ENCODE measurements around the gene NDUFS2. TPM values are rescaled to one million over a fixed set of nuclear protein-coding genes. Genes with fewer than 3 reads are reported as not detected.

NDUFS2 gene
- total RNA-seq: 100 to 1,000 TPM; 126 to 130 TPM

GRCh38 chr1:161201836-161202712 is at the start of gene NDUFS2:
Gene NDUFS2, plus strand, starts transcription at chr1:161202367. Its CDS starts 19 bp downstream, at chr1:161202386.
- CTCF ChIA-PET: interaction anchor here (0.6 to 13.3 kb wide), 11 partner anchors 9 to 394 kb away, joined by 3 to 196 read pairs (median 5); partner anchors contain the start of genes APOA2, PPOX, TOMM40L and UFC1
- Mint-ChIP-seq H3K27me3 (ENCODE audit: low read depth) (no peaks in the 10 kb centered on the region), H3K27ac (peak within 1 kb of the TSS; percentile 89), H3K9me3 (no peaks in the 10 kb centered on the region), H3K36me3 (ENCODE audit: low read depth) (peaks cover 30% of the 10 kb centered on the region), H3K4me1 (ENCODE audit: low read depth) (peaks cover 75% of the 10 kb centered on the region), H3K4me3 (peak within 1 kb of the TSS; percentile 92)
- peak; percentile 99 for DNase-seq
- intact Hi-C loops (cut with micrococcal nuclease): loop anchor here (1.0 to 2.0 kb wide), 6 partner anchors 17 to 157 kb away; partner anchors contain the start of genes DEDD, PPOX, USF1 and USP21

DNA sequence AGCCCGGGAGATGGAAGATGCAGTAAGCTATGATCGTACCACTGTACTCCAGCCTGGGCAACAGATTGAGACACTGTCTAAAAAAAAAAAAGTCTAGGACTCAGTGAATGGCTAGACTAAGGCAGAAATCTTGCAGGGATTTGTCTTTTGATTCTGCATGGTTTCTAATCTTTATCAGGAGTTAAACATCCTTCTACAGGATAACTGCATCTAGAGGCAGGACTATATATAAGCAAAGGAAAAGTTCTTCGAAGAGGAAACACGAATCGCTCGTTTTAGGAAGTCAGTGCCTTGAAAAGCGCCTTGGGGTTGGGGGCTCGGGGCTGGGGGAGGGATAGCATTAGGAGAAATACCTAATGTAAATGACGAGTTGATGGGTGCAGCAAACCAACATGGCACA is 49.0 kb upstream of the NDUFS2 start:
- peak overlapping the region; percentile 95 for H3K4me3 Mint-ChIP-seq
- intact Hi-C loops (cut with micrococcal nuclease): loop anchor here (1.0 kb wide), 5 partner anchors 21 to 107 kb away; partner anchors contain the start of gene DEDD
- H3K27me3 Mint-ChIP-seq (ENCODE audit: low read depth): no peaks in the 10 kb centered on the region
- peaks cover 16% of the 10 kb centered on the region for H3K4me1 Mint-ChIP-seq (ENCODE audit: low read depth)
- H3K27ac Mint-ChIP-seq: peak overlapping the region; percentile 81
- CTCF ChIA-PET: interaction anchor here (1.3 to 2.5 kb wide), 3 partner anchors 12 to 49 kb away, joined by 3 to 22 read pairs (median 3); partner anchors contain the start of genes NDUFS2 and PPOX
- DNase-seq: no peak
- H3K9me3 Mint-ChIP-seq: no peaks in the 10 kb centered on the region
- H3K36me3 Mint-ChIP-seq (ENCODE audit: low read depth): peaks cover 3% of the 10 kb centered on the region

DNA sequence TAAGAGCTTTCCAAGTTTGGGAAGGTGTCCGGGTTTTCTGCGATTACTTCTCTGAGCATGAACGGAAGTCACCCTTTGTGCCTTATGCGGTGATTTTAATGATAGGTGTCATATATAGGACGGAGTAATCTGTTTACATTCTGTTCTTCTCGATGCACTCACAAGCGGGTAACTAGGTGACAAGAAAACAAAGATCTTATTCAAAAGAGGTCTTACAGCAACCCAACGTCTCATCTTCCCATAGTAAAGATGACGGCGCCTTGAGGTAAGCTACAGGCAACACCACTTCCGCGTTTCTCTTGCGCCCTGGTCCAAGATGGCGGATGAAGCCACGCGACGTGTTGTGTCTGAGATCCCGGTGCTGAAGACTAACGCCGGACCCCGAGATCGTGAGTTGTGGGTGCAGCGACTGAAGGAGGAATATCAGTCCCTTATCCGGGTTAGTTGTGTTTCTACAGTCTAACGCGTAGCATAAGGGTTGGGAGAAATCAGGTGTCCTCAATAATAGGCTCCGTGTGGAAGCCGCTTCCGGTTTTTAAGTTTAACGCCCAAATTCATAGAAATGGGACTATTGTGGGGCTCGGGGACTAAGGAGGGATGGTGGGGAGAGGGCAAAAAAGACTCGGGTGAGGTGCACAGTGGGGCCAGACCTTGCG is 48.4 kb upstream of the NDUFS2 start, which contains the start of gene UFC1:
TSS of gene UFC1 (plus strand) at position 297 of the 656 bp plus-strand sequence. CDS start at position 317, 20 bp downstream.
- peak; percentile 88 for DNase-seq
- H3K27me3 Mint-ChIP-seq (ENCODE audit: low read depth): no peaks in the 10 kb centered on the region
- H3K36me3 Mint-ChIP-seq (ENCODE audit: low read depth): peaks cover 3% of the 10 kb centered on the region
- H3K4me3 Mint-ChIP-seq: peak within 1 kb of the TSS; percentile 95
- peaks cover 22% of the 10 kb centered on the region for H3K4me1 Mint-ChIP-seq (ENCODE audit: low read depth)
- intact Hi-C loops (cut with micrococcal nuclease): loop anchor here (1.0 kb wide), 5 partner anchors 22 to 108 kb away; partner anchors contain the start of gene DEDD
- peak within 1 kb of the TSS; percentile 99 for H3K27ac Mint-ChIP-seq
- H3K9me3 Mint-ChIP-seq: no peaks in the 10 kb centered on the region
- CTCF ChIA-PET: interaction anchor here (1.3 to 2.5 kb wide), 2 partner anchors 12 to 49 kb away, joined by 3 to 22 read pairs; partner anchors contain the start of genes NDUFS2 and PPOX

DNA sequence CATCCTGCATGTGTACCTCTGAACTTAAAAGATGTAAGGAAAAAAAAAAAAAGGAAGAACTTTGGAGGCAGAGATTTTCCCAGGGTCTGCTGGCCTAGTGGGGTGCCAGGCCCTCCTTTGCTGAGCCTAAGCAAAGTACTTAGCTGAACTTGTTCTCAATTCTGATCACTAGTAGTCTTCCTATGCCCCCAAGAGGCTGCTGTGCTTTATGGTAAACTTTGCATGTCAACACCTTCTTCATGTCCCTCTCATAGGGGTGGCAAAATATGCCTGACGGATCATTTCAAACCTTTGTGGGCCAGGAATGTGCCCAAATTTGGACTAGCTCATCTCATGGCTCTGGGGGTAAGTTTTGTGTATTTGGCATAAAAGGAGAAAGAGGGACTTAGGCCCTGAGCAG is 44.3 kb upstream of the NDUFS2 start:
- Mint-ChIP-seq H3K9me3 (no peaks in the 10 kb centered on the region), H3K27me3 (ENCODE audit: low read depth) (no peaks in the 10 kb centered on the region), H3K27ac (peak overlapping the region; percentile 2), H3K4me1 (ENCODE audit: low read depth) (peaks cover 54% of the 10 kb centered on the region), H3K36me3 (ENCODE audit: low read depth) (peaks cover 14% of the 10 kb centered on the region), H3K4me3 (peak overlapping the region; percentile 5)
- CTCF ChIA-PET: interaction anchor here (0.7 to 2.5 kb wide), 4 partner anchors 9 to 25 kb away, joined by 3 to 19 read pairs (median 4); partner anchors contain the start of gene PPOX
- DNase-seq: no peak
- intact Hi-C loops (cut with micrococcal nuclease): loop anchor here (2.0 kb wide), 3 partner anchors 19 to 89 kb away; partner anchors contain the start of genes ARHGAP30, B4GALT3 and NDUFS2

DNA sequence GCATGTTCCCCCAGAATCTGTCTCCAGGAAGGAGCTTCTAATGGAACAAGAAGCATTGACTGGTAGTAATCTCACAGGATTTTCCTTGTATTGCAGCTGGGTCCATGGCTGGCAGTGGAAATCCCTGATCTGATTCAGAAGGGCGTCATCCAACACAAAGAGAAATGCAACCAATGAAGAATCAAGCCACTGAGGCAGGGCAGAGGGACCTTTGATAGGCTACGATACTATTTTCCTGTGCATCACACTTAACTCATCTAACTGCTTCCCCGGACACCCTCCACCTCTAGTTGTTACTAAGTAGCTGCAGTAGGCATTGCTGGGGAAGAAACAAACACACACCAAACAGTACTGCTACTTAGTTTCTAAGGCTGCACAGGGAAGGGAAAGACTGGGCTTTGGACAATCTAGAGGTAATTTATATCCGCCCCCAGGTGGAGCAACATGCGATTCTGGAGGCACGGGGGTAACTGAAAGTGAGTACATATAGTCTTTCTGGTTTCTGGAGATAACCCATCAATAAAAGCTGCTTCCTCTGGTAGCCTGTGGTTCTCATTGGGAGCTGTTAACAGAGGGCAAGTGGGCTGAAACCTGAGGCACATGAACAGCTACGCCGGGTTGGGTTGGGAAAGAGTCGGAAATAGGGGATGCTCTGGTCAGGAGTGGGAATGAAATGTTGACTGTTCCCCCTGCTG is 43.7 kb upstream of the NDUFS2 start:
- peaks cover 18% of the 10 kb centered on the region for H3K36me3 Mint-ChIP-seq (ENCODE audit: low read depth)
- peaks cover 57% of the 10 kb centered on the region for H3K4me1 Mint-ChIP-seq (ENCODE audit: low read depth)
- no peak overlapping the region for H3K27ac Mint-ChIP-seq
- H3K4me3 Mint-ChIP-seq: peak overlapping the region; percentile 82
- CTCF ChIA-PET: interaction anchor here (0.7 to 2.5 kb wide), 5 partner anchors 8 to 63 kb away, joined by 3 to 19 read pairs (median 3); partner anchors contain the start of gene PPOX
- H3K27me3 Mint-ChIP-seq (ENCODE audit: low read depth): no peaks in the 10 kb centered on the region
- intact Hi-C loops (cut with micrococcal nuclease): loop anchor here (2.0 kb wide), 3 partner anchors 18 to 90 kb away; partner anchors contain the start of genes ARHGAP30, B4GALT3 and NDUFS2
- H3K9me3 Mint-ChIP-seq: no peaks in the 10 kb centered on the region
- no peak for DNase-seq

DNA sequence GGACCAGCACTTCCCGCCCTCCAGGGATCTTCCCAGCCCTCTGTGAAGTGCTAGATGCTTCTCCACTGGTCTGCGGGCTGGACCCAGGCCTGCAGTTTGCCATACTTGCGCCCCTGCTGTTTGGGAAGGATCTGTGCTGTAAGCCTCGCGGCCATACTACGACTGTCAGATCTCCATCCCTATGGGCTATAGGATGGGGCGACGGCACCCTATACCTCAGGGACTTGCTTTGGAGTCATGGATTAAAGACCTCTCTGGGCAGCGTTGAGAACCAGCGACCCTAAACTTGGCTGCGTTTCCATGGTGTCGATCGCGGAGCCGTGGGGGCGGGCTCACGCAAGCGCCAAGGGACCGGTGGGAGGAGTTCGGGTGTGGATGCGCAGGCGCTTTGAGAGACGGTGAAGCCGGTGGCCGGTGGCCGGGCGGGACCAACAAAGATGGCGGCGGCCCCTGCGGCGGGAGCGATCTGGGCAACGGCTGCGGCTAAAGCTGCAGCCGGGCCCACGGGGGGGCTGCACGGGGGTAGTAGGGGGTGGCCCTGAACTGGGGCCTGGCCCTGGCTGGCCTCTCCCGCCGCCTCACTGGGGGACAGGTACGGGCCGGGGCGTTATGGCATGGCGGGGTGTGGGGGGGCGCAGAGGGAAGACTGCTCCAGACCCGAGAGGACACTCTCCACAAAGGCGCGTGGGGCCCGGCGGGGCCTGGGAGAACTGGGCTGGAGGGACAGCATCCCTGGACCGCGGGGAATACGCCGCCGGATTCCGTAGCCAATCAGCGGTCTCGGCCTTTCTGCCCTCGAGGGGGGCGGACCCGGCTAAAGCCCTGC is 42.9 kb upstream of the NDUFS2 start, which contains the start of gene USP21:
TSS of gene USP21 (plus strand) at position 414 of the 826 bp plus-strand sequence. CDS start 1,141 bp downstream, outside the sequence.
- Mint-ChIP-seq H3K4me1 (ENCODE audit: low read depth) (peaks cover 58% of the 10 kb centered on the region), H3K27me3 (ENCODE audit: low read depth) (no peaks in the 10 kb centered on the region), H3K36me3 (ENCODE audit: low read depth) (peaks cover 20% of the 10 kb centered on the region), H3K9me3 (no peaks in the 10 kb centered on the region), H3K27ac (peak within 1 kb of the TSS; percentile 86), H3K4me3 (peak within 1 kb of the TSS; percentile 82)
- DNase-seq: peak; percentile 94
- CTCF ChIA-PET: interaction anchor here (1.1 to 2.5 kb wide), 2 partner anchors 7 to 22 kb away, joined by 3 to 19 read pairs; partner anchors contain the start of gene PPOX
- intact Hi-C loops (cut with micrococcal nuclease): loop anchor here (2.0 kb wide), 3 partner anchors 18 to 90 kb away; partner anchors contain the start of genes ARHGAP30, B4GALT3 and NDUFS2

DNA sequence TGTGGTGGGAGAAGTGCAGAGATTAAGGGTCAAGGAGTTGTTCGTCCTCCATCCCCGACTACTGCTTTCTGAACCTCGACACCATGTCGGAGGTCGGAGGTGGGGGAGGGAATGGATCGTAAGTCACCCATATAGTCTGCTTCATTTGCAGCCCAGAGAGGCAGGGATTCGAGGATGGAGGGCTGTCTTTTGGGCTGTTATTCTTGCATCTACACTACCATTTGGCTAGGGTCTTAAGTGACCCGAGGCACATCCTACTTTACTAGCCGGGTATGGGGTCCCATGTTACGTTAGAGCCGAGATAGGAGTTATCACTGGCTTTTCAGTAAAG is 42.3 kb upstream of the NDUFS2 start:
- H3K4me3 Mint-ChIP-seq: peak overlapping the region; percentile 82
- no peaks in the 10 kb centered on the region for H3K27me3 Mint-ChIP-seq (ENCODE audit: low read depth)
- H3K27ac Mint-ChIP-seq: peak overlapping the region; percentile 54
- CTCF ChIA-PET: no interaction called here
- H3K36me3 Mint-ChIP-seq (ENCODE audit: low read depth): peaks cover 20% of the 10 kb centered on the region
- H3K4me1 Mint-ChIP-seq (ENCODE audit: low read depth): peaks cover 57% of the 10 kb centered on the region
- no peak for DNase-seq
- no peaks in the 10 kb centered on the region for H3K9me3 Mint-ChIP-seq
- intact Hi-C loops (cut with micrococcal nuclease): loop anchor here (2.0 kb wide), 3 partner anchors 17 to 91 kb away; partner anchors contain the start of genes ARHGAP30, B4GALT3 and NDUFS2

DNA sequence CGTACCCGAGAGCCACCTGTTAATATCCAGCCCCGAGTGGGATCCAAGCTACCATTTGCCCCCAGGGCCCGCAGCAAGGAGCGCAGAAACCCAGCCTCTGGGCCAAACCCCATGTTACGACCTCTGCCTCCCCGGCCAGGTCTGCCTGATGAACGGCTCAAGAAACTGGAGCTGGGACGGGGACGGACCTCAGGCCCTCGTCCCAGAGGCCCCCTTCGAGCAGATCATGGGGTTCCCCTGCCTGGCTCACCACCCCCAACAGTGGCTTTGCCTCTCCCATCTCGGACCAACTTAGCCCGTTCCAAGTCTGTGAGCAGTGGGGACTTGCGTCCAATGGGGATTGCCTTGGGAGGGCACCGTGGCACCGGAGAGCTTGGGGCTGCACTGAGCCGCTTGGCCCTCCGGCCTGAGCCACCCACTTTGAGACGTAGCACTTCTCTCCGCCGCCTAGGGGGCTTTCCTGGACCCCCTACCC is 41.5 kb upstream of the NDUFS2 start:
- no peaks in the 10 kb centered on the region for H3K9me3 Mint-ChIP-seq
- CTCF ChIA-PET: interaction anchor here (0.6 kb wide), 1 partner anchor 65 kb away, joined by 3 read pairs; the partner anchor contains the start of gene TOMM40L
- H3K27ac Mint-ChIP-seq: no peak overlapping the region
- peak overlapping the region; percentile 82 for H3K4me3 Mint-ChIP-seq
- intact Hi-C loops (cut with micrococcal nuclease): no loop called here
- no peak for DNase-seq
- H3K27me3 Mint-ChIP-seq (ENCODE audit: low read depth): no peaks in the 10 kb centered on the region
- peaks cover 19% of the 10 kb centered on the region for H3K36me3 Mint-ChIP-seq (ENCODE audit: low read depth)
- peaks cover 55% of the 10 kb centered on the region for H3K4me1 Mint-ChIP-seq (ENCODE audit: low read depth)

- Mint-ChIP-seq H3K27ac (no peak overlapping the region), H3K9me3 (no peaks in the 10 kb centered on the region), H3K4me3 (no peak overlapping the region), H3K4me1 (ENCODE audit: low read depth) (peaks cover 55% of the 10 kb centered on the region), H3K27me3 (ENCODE audit: low read depth) (no peaks in the 10 kb centered on the region), H3K36me3 (ENCODE audit: low read depth) (peaks cover 19% of the 10 kb centered on the region)
- CTCF ChIA-PET: interaction anchor here (0.5 to 1.3 kb wide), 6 partner anchors 10 to 228 kb away, joined by 3 to 4 read pairs (median 3); no protein-coding TSS in a partner anchor
- no peak for DNase-seq
- intact Hi-C loops (cut with micrococcal nuclease): no loop called here
Observed at GRCh38 chr1:161161652-161162051, 40.5 kb upstream of the NDUFS2 start.

DNA sequence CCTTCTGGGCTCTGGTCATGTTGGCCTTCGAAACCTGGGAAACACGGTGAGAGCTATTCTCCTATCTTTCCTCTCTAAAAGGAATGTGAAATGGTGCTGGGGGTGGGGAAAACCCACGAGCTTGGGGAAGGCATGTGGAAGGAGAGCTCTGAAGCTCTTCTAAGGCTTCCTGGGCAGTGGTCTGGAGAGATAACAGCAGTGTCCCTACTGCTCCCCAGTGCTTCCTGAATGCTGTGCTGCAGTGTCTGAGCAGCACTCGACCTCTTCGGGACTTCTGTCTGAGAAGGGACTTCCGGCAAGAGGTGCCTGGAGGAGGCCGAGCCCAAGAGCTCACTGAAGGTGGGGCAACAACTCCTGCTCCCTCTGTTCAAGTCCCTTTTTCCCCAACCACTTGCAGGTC is 40.1 kb upstream of the NDUFS2 start:
- CTCF ChIA-PET: interaction anchor here (0.5 to 1.3 kb wide), 6 partner anchors 9 to 227 kb away, joined by 3 to 4 read pairs (median 3); no protein-coding TSS in a partner anchor
- Mint-ChIP-seq H3K27me3 (ENCODE audit: low read depth) (no peaks in the 10 kb centered on the region), H3K36me3 (ENCODE audit: low read depth) (peaks cover 19% of the 10 kb centered on the region), H3K4me1 (ENCODE audit: low read depth) (peaks cover 58% of the 10 kb centered on the region), H3K27ac (no peak overlapping the region), H3K9me3 (no peaks in the 10 kb centered on the region), H3K4me3 (no peak overlapping the region)
- intact Hi-C loops (cut with micrococcal nuclease): no loop called here
- DNase-seq: no peak

Data from activated naive CD4-positive, alpha-beta T cell treated with anti-CD3 and anti-CD28 coated beads for 36 hours (primary cell).